SHP77 treated with DMSO at 0.1 percent for 48 hours (cell line): ENCODE measurements around the gene ARL3.
"Not testable (repeated sequence)": the region's sequence is repeated elsewhere in the genome, so short reads cannot be mapped to it uniquely, and the experiment has no call there.

Experiments
- DNase-seq: peaks from one replicate; lab custom pipeline; 2025; lab: John Stamatoyannopoulos, UW

The ARL3 gene

GRCh38 chr10:102704915-102705314 is 9.3 kb downstream of the ARL3 start:
- no peak for DNase-seq

GRCh38 chr10:102702742-102703141 is 11.5 kb downstream of the ARL3 start:
- no peak for DNase-seq

GRCh38 chr10:102701796-102702195 is 12.4 kb downstream of the ARL3 start:
- no peak for DNase-seq

- DNase-seq = no peak
Observed at GRCh38 chr10:102701272-102701671, 12.9 kb downstream of the ARL3 start.

GRCh38 chr10:102698894-102699293 is 15.3 kb downstream of the ARL3 start:
- DNase-seq = no peak

- DNase-seq = no peak
Observed at GRCh38 chr10:102696736-102697135, 17.5 kb downstream of the ARL3 start.

- DNase-seq = not testable (repeated sequence)
Observed at GRCh38 chr10:102695401-102695800, 18.8 kb downstream of the ARL3 start.

GRCh38 chr10:102691285-102692066 is 22.7 kb downstream of the ARL3 start:
- DNase-seq = no peak

GRCh38 chr10:102683736-102684135 is 30.5 kb downstream of the ARL3 start:
- no peak for DNase-seq

- DNase-seq = no peak
Observed at GRCh38 chr10:102682981-102683380, 31.2 kb downstream of the ARL3 start.

- no peak for DNase-seq
Observed at GRCh38 chr10:102682416-102682815, 31.8 kb downstream of the ARL3 start.

GRCh38 chr10:102681696-102682095 is 32.5 kb downstream of the ARL3 start:
- no peak for DNase-seq

GRCh38 chr10:102679596-102679995 is 34.6 kb downstream of the ARL3 start:
- no peak for DNase-seq

GRCh38 chr10:102678842-102679289 is 35.3 kb downstream of the ARL3 start:
- DNase-seq = peak; percentile 87

- DNase-seq = no peak
Observed at GRCh38 chr10:102678068-102678400, 36.2 kb downstream of the ARL3 start.

- DNase-seq = no peak
Observed at GRCh38 chr10:102677331-102678067, 36.7 kb downstream of the ARL3 start.

GRCh38 chr10:102676534-102677315 is 37.5 kb downstream of the ARL3 start:
- no peak for DNase-seq

GRCh38 chr10:102675666-102676533 is 38.3 kb downstream of the ARL3 start:
- DNase-seq = peak; percentile 3

- DNase-seq = no peak
Observed at GRCh38 chr10:102675011-102675665, 39.1 kb downstream of the ARL3 start.

- no peak for DNase-seq
Observed at GRCh38 chr10:102674566-102674965, 39.6 kb downstream of the ARL3 start.
